Gastrocnemius medialis (tissue), 4 donors: ENCODE measurements around the gene ERCC4.

ENCODE experiments used
- POLR2A ChIP-seq, 2 donors: fragments of 450-650 bp; IDR thresholded peaks; one replicate each; pipeline ENCODE4 v1.6.1; 2017; ENCODE audit warnings: antibody characterized with exemption in 2 of 2, mild to moderate bottlenecking in 2 of 2, moderate library complexity in 2 of 2
- TF ChIP-seq, protein P1 (sequence below), 5 experiments: fragments of 450-650 bp in 3 of 5; fragments of 200-600 bp in 2 of 5; sonication (generic) in 2 of 5; IDR thresholded peaks in 4 of 5; conservative IDR thresholded peaks in 1 of 5; 1 replicate in 4 of 5; 2 replicates in 1 of 5; pipeline ENCODE4 v1.5.1; 2016 to 2019; ENCODE audit warnings: antibody characterized with exemption in 5 of 5, mild to moderate bottlenecking in 3 of 5, moderate library complexity in 3 of 5

DNA sequence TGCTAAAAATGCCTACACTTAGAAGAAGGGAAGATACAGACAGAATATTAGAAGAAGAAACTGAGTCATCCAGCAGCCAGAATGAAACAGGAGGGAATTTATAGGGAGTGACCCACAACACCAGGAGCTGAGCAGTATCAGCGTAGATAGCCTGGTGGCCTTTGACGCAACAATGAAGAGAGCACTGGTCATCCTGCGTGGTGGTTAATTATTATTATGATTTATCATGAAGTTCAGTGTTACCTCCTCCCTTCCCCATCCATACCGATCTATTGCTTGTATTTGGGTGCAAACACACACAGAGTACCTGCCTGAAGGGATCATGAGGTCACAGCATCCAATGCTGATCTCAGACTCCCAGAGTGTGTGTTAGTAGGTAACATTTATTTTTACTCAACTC, 38.5 kb downstream of the ERCC4 start:
- TF ChIP-seq, protein P1, sequence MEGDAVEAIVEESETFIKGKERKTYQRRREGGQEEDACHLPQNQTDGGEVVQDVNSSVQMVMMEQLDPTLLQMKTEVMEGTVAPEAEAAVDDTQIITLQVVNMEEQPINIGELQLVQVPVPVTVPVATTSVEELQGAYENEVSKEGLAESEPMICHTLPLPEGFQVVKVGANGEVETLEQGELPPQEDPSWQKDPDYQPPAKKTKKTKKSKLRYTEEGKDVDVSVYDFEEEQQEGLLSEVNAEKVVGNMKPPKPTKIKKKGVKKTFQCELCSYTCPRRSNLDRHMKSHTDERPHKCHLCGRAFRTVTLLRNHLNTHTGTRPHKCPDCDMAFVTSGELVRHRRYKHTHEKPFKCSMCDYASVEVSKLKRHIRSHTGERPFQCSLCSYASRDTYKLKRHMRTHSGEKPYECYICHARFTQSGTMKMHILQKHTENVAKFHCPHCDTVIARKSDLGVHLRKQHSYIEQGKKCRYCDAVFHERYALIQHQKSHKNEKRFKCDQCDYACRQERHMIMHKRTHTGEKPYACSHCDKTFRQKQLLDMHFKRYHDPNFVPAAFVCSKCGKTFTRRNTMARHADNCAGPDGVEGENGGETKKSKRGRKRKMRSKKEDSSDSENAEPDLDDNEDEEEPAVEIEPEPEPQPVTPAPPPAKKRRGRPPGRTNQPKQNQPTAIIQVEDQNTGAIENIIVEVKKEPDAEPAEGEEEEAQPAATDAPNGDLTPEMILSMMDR (IDR thresholded peaks at IDR 0.05 in 4 of 5, conservative IDR thresholded peaks at IDR 0.05 in 1 of 5) = no peak
- TF ChIP-seq POLR2A (IDR thresholded peaks at IDR 0.05) = no peak
